Suprapubic skin (tissue), 4 donors: Measurements from ENCODE around the gene PCNX1. TPM values are rescaled to one million over a fixed set of nuclear protein-coding genes. Genes with fewer than 3 reads are reported as not detected.

Source experiments
- DNase-seq, 2 donors: peaks; one replicate each; pipeline ENCODE4 v3.0.0-alpha.2; 2019; ENCODE audit warnings: low spot score in 2 of 2
- H3K27ac ChIP-seq: fragments of 200-600 bp; sonication (generic); one replicate; pipeline ENCODE4 v1.5.1; 2019
- H3K27me3 ChIP-seq: fragments of 200-600 bp; sonication (generic); one replicate; pipeline ENCODE4 v1.5.1; 2019
- H3K36me3 ChIP-seq: fragments of 200-600 bp; sonication (generic); one replicate; pipeline ENCODE4 v1.5.1; 2019
- H3K4me1 ChIP-seq: fragments of 200-600 bp; sonication (generic); one replicate; pipeline ENCODE4 v1.5.1; 2019
- H3K4me3 ChIP-seq: fragments of 200-600 bp; sonication (generic); one replicate; pipeline ENCODE4 v1.5.1; 2019; ENCODE audit warnings: mild to moderate bottlenecking
- H3K9me3 ChIP-seq: fragments of 200-600 bp; sonication (generic); one replicate; pipeline ENCODE4 v1.5.1; 2019
- CTCF ChIP-seq, 2 donors: fragments of 200-600 bp in 1 of 2; fragments of 450-650 bp in 1 of 2; sonication (generic) in 1 of 2; IDR thresholded peaks; one replicate each; pipeline ENCODE4 v1.5.1; 2016 to 2019; ENCODE audit warnings: antibody characterized with exemption in 2 of 2, mild to moderate bottlenecking in 1 of 2, moderate library complexity in 1 of 2
- EP300 ChIP-seq: sonication (generic); formaldehyde crosslinking; IDR thresholded peaks from one replicate; pipeline ENCODE4 v1.6.1; 2017; ENCODE audit warnings: antibody characterized with exemption
- POLR2A ChIP-seq, 2 donors: fragments of 450-650 bp; IDR thresholded peaks; one replicate each; pipeline ENCODE4 v1.6.1; 2017; ENCODE audit warnings: antibody characterized with exemption in 2 of 2, mild to moderate bottlenecking in 2 of 2, moderate library complexity in 2 of 2
- POLR2AphosphoS5 ChIP-seq, 3 donors: sonication (generic); formaldehyde crosslinking; IDR thresholded peaks; one replicate each; pipeline ENCODE4 v1.6.1; 2017; ENCODE audit warnings: antibody characterized with exemption in 3 of 3
- WGBS: methylation state at CpG from one replicate; pipeline ENCODE4 v1.1.5; 2018; 5-methylcytosine and 5-hydroxymethylcytosine counted together
- total RNA-seq, 4 donors: library from RNA; depleted of rRNA; stranded (reverse); fragments of >200 nt; gene quantifications; one replicate each; pipeline ENCODE4 v1.1.0, GENCODE V29; 2016

The PCNX1 gene
- total RNA-seq, 4 donors from 2014 or later = 22.0 to 95.4 (median 29.7) TPM

DNA sequence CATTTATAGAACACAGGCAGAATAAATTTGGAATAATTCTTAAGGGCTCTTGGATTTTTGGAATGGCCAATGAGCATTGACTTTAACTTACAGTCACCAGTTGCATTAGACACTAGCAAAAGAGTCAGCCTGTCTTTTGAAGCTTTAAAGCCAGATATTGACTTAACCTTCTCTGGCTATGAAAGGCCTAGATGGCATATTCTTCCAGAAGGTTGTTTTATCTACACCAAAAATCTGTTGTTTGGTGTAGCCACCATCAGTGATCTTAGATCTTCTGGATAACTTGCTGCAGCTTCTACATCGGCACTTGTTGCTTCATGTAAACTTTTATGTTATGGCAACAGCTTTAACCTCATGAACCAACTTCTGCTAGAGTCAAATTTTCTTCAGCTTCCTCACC, 10.4 kb downstream of the PCNX1 start:
- no peaks in the 10 kb centered on the region for H3K27me3 ChIP-seq
- WGBS = 56% methylated on average over 1 of the region's 1 CpG
- H3K36me3 ChIP-seq = no peaks in the 10 kb centered on the region
- peaks cover 27% of the 10 kb centered on the region for H3K4me1 ChIP-seq
- no peak for DNase-seq
- no peak overlapping the region for H3K27ac ChIP-seq
- no peak overlapping the region for H3K4me3 ChIP-seq
- H3K9me3 ChIP-seq = no peaks in the 10 kb centered on the region
- TF ChIP-seq POLR2AphosphoS5 (IDR thresholded peaks at IDR 0.05) (no peak), CTCF (IDR thresholded peaks at IDR 0.05) (no peak)

- Histone ChIP-seq H3K27me3 (no peaks in the 10 kb centered on the region), H3K27ac (no peak overlapping the region), H3K36me3 (no peaks in the 10 kb centered on the region), H3K9me3 (no peaks in the 10 kb centered on the region), H3K4me3 (no peak overlapping the region), H3K4me1 (peaks cover 28% of the 10 kb centered on the region)
- WGBS = 9% methylated on average over 3 of the region's 3 CpGs
- no peak for TF ChIP-seq POLR2AphosphoS5 (IDR thresholded peaks at IDR 0.05)
- no peak for TF ChIP-seq POLR2A (IDR thresholded peaks at IDR 0.05)
- TF ChIP-seq CTCF (IDR thresholded peaks at IDR 0.05) = no peak
- no peak for TF ChIP-seq EP300
- no peak for DNase-seq
These were observed 12.5 kb downstream of the PCNX1 start for GRCh38 chr14:70919774-70920173.

DNA sequence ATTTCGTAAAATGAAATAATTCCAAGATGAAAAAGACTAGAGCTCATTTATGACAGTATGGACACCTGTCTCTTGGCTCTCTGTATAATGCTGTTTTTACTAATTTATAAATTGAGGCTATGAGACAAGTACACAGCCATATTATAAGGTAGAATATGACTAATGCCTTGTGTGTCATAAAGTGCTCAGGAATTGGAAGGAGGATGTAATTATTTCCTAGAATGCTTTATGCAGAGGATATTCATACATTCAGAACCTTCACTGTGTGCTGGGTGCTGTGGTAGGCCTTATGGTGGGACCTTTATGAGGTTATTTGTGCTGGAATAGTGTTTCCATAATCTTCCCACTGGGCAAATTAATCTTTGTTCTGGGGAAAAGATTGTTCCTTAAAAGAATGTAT, 13.3 kb downstream of the PCNX1 start:
- no peaks in the 10 kb centered on the region for H3K27me3 ChIP-seq
- 86% methylated on average over 1 of the region's 1 CpG for WGBS

GRCh38 chr14:70921669-70922068, 14.4 kb downstream of the PCNX1 start:
- Histone ChIP-seq H3K4me3 (no peak overlapping the region), H3K27me3 (no peaks in the 10 kb centered on the region), H3K4me1 (peaks cover 24% of the 10 kb centered on the region), H3K9me3 (no peaks in the 10 kb centered on the region), H3K27ac (no peak overlapping the region), H3K36me3 (no peaks in the 10 kb centered on the region)
- no peak for TF ChIP-seq CTCF (IDR thresholded peaks at IDR 0.05)
- no peak for DNase-seq
- 62% methylated on average over 1 of the region's 1 CpG for WGBS

More for the DNA sequence above, 13.3 kb downstream of the PCNX1 start:
- no peaks in the 10 kb centered on the region for H3K36me3 ChIP-seq
- no peak overlapping the region for H3K4me3 ChIP-seq
- no peak overlapping the region for H3K27ac ChIP-seq
- no peaks in the 10 kb centered on the region for H3K9me3 ChIP-seq
- peaks cover 28% of the 10 kb centered on the region for H3K4me1 ChIP-seq
- no peak for TF ChIP-seq CTCF (IDR thresholded peaks at IDR 0.05)
- TF ChIP-seq POLR2A (IDR thresholded peaks at IDR 0.05) = no peak
- TF ChIP-seq POLR2AphosphoS5 (IDR thresholded peaks at IDR 0.05) = no peak
- TF ChIP-seq EP300 = no peak
- DNase-seq = no peak

DNA sequence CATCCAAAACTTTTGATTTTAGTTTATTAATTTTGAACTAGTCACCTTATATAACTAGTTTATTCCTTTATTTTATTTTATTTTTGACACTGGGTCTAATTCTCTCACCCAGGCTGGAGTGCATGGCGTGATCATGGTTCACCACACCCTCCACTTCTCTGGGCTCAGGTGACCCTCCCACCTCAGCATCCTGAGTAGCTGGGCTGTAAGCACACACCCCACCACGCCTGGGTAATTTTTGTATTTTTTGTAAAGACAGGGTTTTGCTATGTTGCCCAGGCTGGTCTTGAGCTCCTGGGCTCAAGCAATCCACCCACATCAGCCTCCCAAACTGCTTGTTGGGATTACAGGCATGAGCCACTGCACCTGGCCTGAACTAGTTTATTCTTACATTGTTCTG, 17.3 kb downstream of the PCNX1 start:
- peaks cover 20% of the 10 kb centered on the region for H3K4me1 ChIP-seq
- WGBS = 79% methylated on average over 2 of the region's 2 CpGs
- H3K27ac ChIP-seq = no peak overlapping the region
- no peaks in the 10 kb centered on the region for H3K36me3 ChIP-seq
- H3K9me3 ChIP-seq = no peaks in the 10 kb centered on the region
- TF ChIP-seq POLR2AphosphoS5 (IDR thresholded peaks at IDR 0.05) (no peak), CTCF (IDR thresholded peaks at IDR 0.05) (no peak), POLR2A (IDR thresholded peaks at IDR 0.05) (no peak), EP300 (no peak)
- no peak overlapping the region for H3K4me3 ChIP-seq
- no peak for DNase-seq
- H3K27me3 ChIP-seq = no peaks in the 10 kb centered on the region
